ENCODE results near the gene CYP2W1. TPM values are rescaled to one million over a fixed set of nuclear protein-coding genes. Genes with fewer than 3 reads are reported as not detected.
"Not testable (repeated sequence)": the region's sequence is repeated elsewhere in the genome, so short reads cannot be mapped to it uniquely, and the experiment has no call there.

The CYP2W1 gene
- total RNA-seq, 1 donor from 2014 or later: not detected

DNA sequence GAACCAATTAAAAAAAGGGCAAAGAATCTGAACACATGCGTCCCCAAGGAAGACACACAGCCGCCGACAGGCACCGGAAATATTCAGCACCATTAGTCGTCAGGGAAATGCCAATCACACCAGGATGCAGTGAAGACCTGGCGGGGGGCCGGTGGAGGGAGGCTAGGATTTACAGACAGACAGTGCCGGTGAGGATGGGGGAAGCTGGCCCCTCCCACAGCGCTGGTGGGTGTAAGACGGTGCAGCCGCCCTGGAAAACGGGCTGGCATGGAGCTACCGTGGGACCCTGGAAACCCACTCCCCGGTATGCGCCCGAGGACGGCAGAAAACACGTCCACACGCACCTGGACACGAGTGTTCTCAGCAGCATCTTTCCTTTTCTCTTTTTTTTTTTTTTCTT lies 23.7 kb upstream of the CYP2W1 start:
- no peak overlapping the region for H3K9ac ChIP-seq
- TF ChIP-seq EZH2phosphoT487 (IDR thresholded peaks at IDR 0.05) (no peak), EZH2 (IDR thresholded peaks at IDR 0.05) (no peak)
- TF ChIP-seq, protein P1, sequence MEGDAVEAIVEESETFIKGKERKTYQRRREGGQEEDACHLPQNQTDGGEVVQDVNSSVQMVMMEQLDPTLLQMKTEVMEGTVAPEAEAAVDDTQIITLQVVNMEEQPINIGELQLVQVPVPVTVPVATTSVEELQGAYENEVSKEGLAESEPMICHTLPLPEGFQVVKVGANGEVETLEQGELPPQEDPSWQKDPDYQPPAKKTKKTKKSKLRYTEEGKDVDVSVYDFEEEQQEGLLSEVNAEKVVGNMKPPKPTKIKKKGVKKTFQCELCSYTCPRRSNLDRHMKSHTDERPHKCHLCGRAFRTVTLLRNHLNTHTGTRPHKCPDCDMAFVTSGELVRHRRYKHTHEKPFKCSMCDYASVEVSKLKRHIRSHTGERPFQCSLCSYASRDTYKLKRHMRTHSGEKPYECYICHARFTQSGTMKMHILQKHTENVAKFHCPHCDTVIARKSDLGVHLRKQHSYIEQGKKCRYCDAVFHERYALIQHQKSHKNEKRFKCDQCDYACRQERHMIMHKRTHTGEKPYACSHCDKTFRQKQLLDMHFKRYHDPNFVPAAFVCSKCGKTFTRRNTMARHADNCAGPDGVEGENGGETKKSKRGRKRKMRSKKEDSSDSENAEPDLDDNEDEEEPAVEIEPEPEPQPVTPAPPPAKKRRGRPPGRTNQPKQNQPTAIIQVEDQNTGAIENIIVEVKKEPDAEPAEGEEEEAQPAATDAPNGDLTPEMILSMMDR (IDR thresholded peaks at IDR 0.05): no peak
- Mint-ChIP-seq H3K27ac (peak overlapping the region; percentile 81), H3K4me3 (no peak overlapping the region), H3K9me3 (no peaks in the 10 kb centered on the region), H3K36me3 (no peaks in the 10 kb centered on the region), H3K27me3 (ENCODE audit: insufficient read depth, low read depth) (peaks cover 22% of the 10 kb centered on the region), H3K4me1 (peaks cover 13% of the 10 kb centered on the region)
- peaks cover 18% of the 10 kb centered on the region for H3K27me3 ChIP-seq
- H3K4me1 ChIP-seq: no peaks in the 10 kb centered on the region
- H3K36me3 ChIP-seq: no peaks in the 10 kb centered on the region
- peaks cover 7% of the 10 kb centered on the region for H4K20me1 ChIP-seq (ENCODE audit: low read depth)
- H2AFZ ChIP-seq (replicated peaks): no peak overlapping the region
- no peak overlapping the region for H3K4me3 ChIP-seq
- H3K79me2 ChIP-seq (ENCODE audit: low read depth): no peaks in the 10 kb centered on the region
- H3K27ac ChIP-seq: no peak overlapping the region
- no peaks in the 10 kb centered on the region for H3K9me3 ChIP-seq (ENCODE audit: low read depth)
- DNase-seq (ENCODE audit: low spot score): peak; percentile 20
- peaks cover 11% of the 10 kb centered on the region for H3F3A ChIP-seq (ENCODE audit: low read depth)
- H3K4me2 ChIP-seq: no peak overlapping the region

DNA sequence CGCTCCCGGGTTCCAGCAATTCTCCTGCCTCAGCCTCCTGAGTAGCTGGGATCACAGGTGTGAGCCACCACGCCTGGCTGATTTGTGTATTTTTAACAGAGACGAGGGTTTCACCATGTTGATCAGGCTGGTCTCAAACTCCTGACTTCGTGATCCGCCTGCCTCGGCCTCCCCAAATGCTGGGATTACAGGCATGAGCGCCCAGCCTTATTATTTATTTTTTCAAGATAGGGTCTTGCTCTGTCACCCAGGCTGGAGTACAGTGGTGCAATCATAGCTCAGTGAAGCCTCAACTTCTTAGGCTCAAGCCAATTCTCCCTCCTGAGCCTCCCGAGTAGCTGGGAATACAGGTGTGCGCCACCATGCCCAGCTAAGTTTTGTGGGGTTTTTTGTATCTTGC lies 23.2 kb upstream of the CYP2W1 start:
- not testable (repeated sequence) for H3K36me3 ChIP-seq; H3K27ac Mint-ChIP-seq; H3K4me3 Mint-ChIP-seq; H3K9me3 Mint-ChIP-seq; H3K27ac ChIP-seq; H3K9ac ChIP-seq; H3K36me3 Mint-ChIP-seq; H3K9me3 ChIP-seq (ENCODE audit: low read depth); H3K4me2 ChIP-seq; H3K4me1 ChIP-seq; H2AFZ ChIP-seq (replicated peaks); H3K4me3 ChIP-seq; DNase-seq (ENCODE audit: low spot score); H3K79me2 ChIP-seq (ENCODE audit: low read depth)
- Histone ChIP-seq H4K20me1 (ENCODE audit: low read depth) (peaks cover 11% of the 10 kb centered on the region), H3F3A (ENCODE audit: low read depth) (peaks cover 11% of the 10 kb centered on the region), H3K27me3 (peaks cover 15% of the 10 kb centered on the region)
- Mint-ChIP-seq H3K4me1 (peaks cover 15% of the 10 kb centered on the region), H3K27me3 (ENCODE audit: insufficient read depth, low read depth) (peaks cover 23% of the 10 kb centered on the region)

DNA sequence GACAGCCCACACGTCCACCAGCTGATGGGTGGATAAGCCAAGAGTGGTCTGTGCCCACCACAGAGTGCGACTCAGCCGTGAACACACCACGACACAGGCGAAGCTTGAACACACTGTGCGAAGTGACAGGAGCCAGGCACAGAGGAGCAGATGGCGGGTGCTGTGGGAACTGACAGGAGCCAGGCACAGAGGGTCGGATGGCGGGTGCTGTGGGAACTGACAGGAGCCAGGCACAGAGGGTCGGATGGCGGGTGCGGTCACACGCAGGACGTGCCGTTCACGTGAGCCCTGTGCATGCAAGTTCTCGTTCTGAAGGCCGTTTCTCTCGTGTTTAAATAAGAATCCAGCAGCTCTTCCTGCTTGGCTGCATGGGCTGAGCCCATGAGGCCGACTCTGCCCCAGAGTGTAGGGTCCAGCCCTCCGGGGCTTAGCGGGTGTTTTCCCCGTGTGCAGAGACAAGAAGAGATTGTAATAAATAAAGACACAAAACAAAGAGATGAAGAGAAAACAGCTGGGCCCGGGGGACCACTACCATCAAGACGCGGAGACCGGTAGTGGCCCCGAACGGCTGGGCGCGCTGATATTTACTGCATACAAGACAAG lies 22.6 kb upstream of the CYP2W1 start:
- H3K4me3 Mint-ChIP-seq: no peak overlapping the region
- peaks cover 10% of the 10 kb centered on the region for H4K20me1 ChIP-seq (ENCODE audit: low read depth)
- DNase-seq (ENCODE audit: low spot score): peak; percentile 1

DNA sequence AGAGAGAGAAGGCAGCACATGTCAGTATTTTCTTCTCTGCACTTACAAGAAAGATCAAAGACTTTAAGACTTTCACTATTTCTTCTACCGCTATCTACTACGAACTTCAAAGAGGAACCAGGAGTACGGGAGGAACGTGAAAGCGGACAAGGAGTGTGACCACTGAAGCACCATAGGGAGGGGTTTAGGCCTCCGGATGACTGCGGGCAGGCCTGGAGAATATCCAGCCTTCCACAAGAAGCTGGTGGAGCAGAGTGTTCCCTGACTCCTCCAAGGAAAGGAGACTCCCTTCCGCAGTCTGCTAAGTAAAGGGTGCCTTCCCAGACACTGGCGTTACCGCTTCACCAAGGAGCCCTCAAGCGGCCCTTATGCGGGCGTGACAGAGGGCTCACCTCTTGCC lies 22.0 kb upstream of the CYP2W1 start:
- not testable (repeated sequence) for H3K27me3 ChIP-seq; H3K79me2 ChIP-seq (ENCODE audit: low read depth); H2AFZ ChIP-seq (replicated peaks); H3K4me2 ChIP-seq; H3K27ac ChIP-seq; H3K27ac Mint-ChIP-seq; H3K9me3 ChIP-seq (ENCODE audit: low read depth); H3K36me3 Mint-ChIP-seq; H3K36me3 ChIP-seq; H3F3A ChIP-seq (ENCODE audit: low read depth); H3K4me3 Mint-ChIP-seq; H4K20me1 ChIP-seq (ENCODE audit: low read depth); H3K9me3 Mint-ChIP-seq; H3K9ac ChIP-seq; H3K4me3 ChIP-seq; H3K4me1 ChIP-seq; DNase-seq (ENCODE audit: low spot score)
- H3K27me3 Mint-ChIP-seq (ENCODE audit: insufficient read depth, low read depth): peaks cover 14% of the 10 kb centered on the region
- peaks cover 17% of the 10 kb centered on the region for H3K4me1 Mint-ChIP-seq

More for the DNA sequence above, 22.6 kb upstream of the CYP2W1 start:
- H3K9me3 Mint-ChIP-seq: no peaks in the 10 kb centered on the region
- Histone ChIP-seq H3F3A (ENCODE audit: low read depth) (peaks cover 6% of the 10 kb centered on the region), H3K36me3 (no peaks in the 10 kb centered on the region), H3K4me1 (peaks cover 9% of the 10 kb centered on the region), H3K9me3 (ENCODE audit: low read depth) (no peaks in the 10 kb centered on the region), H3K27me3 (peaks cover 8% of the 10 kb centered on the region), H3K9ac (no peak overlapping the region), H3K4me2 (no peak overlapping the region), H2AFZ (replicated peaks) (no peak overlapping the region), H3K4me3 (no peak overlapping the region), H3K27ac (no peak overlapping the region), H3K79me2 (ENCODE audit: low read depth) (no peaks in the 10 kb centered on the region)
- no peaks in the 10 kb centered on the region for H3K36me3 Mint-ChIP-seq
- H3K27ac Mint-ChIP-seq: no peak overlapping the region
- H3K27me3 Mint-ChIP-seq (ENCODE audit: insufficient read depth, low read depth): peaks cover 18% of the 10 kb centered on the region
- TF ChIP-seq, protein P1 (IDR thresholded peaks at IDR 0.05): no peak
- no peak for TF ChIP-seq EZH2 (IDR thresholded peaks at IDR 0.05)
- TF ChIP-seq EZH2phosphoT487 (IDR thresholded peaks at IDR 0.05): no peak
- peaks cover 17% of the 10 kb centered on the region for H3K4me1 Mint-ChIP-seq
